ENCODE results near the gene HYAL3.
"Not testable (repeated sequence)": the region's sequence is repeated elsewhere in the genome, so short reads cannot be mapped to it uniquely, and the experiment has no call there.

DNA sequence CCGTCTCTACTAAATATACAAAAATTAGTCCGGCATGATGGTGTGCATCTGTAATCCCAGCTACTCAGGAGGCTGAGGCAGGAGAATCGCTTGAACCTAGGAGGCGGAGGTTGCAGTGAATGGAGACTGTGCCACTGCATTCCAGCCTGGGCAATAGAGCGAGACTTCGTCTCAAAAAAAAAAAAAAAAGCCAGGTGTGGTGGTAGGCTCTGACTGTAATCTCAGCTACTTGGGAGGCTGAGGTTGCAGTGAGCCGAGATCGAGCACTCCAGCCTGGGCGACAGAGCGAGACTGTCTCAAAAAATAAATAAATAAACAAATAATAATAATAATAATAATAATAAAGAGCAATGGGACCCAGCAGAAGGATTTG lies 26.7 kb downstream of the HYAL3 start:
- not testable (repeated sequence) for TF ChIP-seq EP300, POLR2A (IDR thresholded peaks at IDR 0.05)

All from tibial nerve (tissue), 3 donors.